ENCODE measurements around the gene IFT22. TPM values are rescaled to one million over a fixed set of nuclear protein-coding genes. Genes with fewer than 3 reads are reported as not detected.

IFT22 gene
- total RNA-seq, 1 experiment from 2014 or later: 17.4 TPM

DNA sequence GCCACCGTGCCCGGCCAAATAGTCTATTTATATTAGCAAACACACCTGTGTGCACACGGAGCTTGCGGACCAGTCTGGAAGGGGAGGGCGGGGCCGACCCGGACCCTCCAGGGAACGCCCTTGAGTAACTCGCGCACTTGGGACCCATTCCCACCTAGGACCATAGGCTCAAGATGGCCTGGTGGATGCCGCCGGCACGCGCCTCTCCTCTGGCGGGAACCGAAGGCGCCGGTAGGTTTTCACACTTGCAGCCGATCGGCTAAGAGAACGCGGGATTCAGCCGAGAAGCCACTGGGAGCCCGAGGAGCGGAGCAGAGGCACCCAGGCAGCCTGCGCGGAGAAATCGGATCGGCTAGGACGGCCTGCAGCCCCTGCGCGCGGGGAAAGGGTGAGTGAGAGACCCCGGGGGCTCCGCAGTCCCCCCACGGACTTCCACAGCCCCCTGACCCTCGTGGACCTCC is 18.9 kb downstream of the IFT22 start:
- Mint-ChIP-seq H3K4me3 (ENCODE audit: unreplicated experiment) (no peak overlapping the region), H3K36me3 (ENCODE audit: insufficient read depth, unreplicated experiment) (peaks cover 8% of the 10 kb centered on the region), H3K4me1 (ENCODE audit: low read depth, unreplicated experiment) (no peaks in the 10 kb centered on the region), H3K27ac (ENCODE audit: unreplicated experiment) (no peak overlapping the region), H3K9me3 (ENCODE audit: unreplicated experiment) (no peaks in the 10 kb centered on the region), H3K27me3 (ENCODE audit: insufficient read depth, unreplicated experiment) (no peaks in the 10 kb centered on the region)
- H3K9me3 ChIP-seq: peaks cover 15% of the 10 kb centered on the region
- DNase-seq: no peak
- BruUV-seq (replicated peaks): no TSS peak
- H3K36me3 ChIP-seq (ENCODE audit: control insufficient read depth, insufficient read depth, low read length): no peaks in the 10 kb centered on the region
- no peaks in the 10 kb centered on the region for H3K4me1 ChIP-seq
- ChIA-PET CTCF (no interaction called here), POLR2A (no interaction called here)
- no peak overlapping the region for H3K4me3 ChIP-seq (ENCODE audit: low read depth, low read length)
- no peaks in the 10 kb centered on the region for H3K27me3 ChIP-seq (replicated peaks; ENCODE audit: control insufficient read depth, insufficient read depth, low read length)
- TF ChIP-seq, protein P1, sequence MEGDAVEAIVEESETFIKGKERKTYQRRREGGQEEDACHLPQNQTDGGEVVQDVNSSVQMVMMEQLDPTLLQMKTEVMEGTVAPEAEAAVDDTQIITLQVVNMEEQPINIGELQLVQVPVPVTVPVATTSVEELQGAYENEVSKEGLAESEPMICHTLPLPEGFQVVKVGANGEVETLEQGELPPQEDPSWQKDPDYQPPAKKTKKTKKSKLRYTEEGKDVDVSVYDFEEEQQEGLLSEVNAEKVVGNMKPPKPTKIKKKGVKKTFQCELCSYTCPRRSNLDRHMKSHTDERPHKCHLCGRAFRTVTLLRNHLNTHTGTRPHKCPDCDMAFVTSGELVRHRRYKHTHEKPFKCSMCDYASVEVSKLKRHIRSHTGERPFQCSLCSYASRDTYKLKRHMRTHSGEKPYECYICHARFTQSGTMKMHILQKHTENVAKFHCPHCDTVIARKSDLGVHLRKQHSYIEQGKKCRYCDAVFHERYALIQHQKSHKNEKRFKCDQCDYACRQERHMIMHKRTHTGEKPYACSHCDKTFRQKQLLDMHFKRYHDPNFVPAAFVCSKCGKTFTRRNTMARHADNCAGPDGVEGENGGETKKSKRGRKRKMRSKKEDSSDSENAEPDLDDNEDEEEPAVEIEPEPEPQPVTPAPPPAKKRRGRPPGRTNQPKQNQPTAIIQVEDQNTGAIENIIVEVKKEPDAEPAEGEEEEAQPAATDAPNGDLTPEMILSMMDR (IDR thresholded peaks at IDR 0.05; ENCODE audit: insufficient read depth in 1 of 2, low read depth in 1 of 2, low read length in 1 of 2, severe bottlenecking in 1 of 2, unreplicated experiment in 1 of 2): no peak
- intact Hi-C loops (cut with micrococcal nuclease; ENCODE audit: unreplicated experiment): no loop called here

DNA sequence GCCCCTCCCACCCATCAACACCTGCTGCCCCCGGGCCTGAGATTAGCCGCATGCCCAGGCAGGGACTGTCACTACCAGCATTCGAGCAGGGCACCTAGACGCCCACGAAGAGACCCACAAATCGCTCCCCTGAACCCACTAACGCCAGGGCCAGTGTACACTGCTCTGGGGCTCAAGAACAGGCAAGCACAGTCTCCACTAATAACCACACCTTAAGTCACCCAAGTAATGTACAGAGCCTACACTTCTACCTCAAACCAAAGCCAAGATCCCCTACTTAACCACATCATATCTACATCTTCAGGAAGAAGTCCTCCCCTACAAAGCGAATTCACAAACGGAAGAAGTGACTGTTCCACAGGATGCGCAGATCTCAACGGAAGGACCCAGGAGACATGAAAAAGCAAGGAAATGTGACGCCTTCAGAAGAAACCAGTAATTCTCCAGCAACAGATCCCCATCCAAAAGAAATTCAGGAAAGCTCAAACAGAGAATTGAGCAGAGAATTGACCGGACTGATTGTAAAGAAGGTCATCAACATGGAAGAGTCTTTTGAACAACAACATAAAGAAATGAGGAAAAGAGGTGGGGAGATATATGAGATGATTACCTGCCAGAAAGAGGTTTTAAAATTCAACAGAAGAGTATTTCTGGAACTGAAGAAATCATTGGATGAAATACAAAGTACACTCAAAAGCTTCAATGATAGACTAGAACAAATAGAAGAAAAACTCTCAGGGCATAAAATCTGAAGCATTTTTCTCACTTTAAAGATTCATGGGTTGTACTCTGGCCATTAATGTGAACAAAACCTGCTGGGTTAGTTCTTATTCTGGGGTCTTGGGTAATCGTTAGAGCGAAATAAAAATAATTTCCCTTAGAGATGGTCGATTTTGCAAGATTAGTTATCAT is 20.9 kb downstream of the IFT22 start:
- ChIA-PET CTCF (interaction anchor here (0.6 kb wide), 1 partner anchor 26 kb away, joined by 3 read pairs; no protein-coding TSS in a partner anchor), POLR2A (no interaction called here)
- no peaks in the 10 kb centered on the region for H3K9me3 Mint-ChIP-seq (ENCODE audit: unreplicated experiment)
- H3K4me1 ChIP-seq: no peaks in the 10 kb centered on the region
- no peaks in the 10 kb centered on the region for H3K27me3 Mint-ChIP-seq (ENCODE audit: insufficient read depth, unreplicated experiment)
- H3K4me1 Mint-ChIP-seq (ENCODE audit: low read depth, unreplicated experiment): no peaks in the 10 kb centered on the region
- no peak overlapping the region for H3K27ac Mint-ChIP-seq (ENCODE audit: unreplicated experiment)
- H3K36me3 Mint-ChIP-seq (ENCODE audit: insufficient read depth, unreplicated experiment): peaks cover under 1% of the 10 kb centered on the region
- TF ChIP-seq, protein P1 (IDR thresholded peaks at IDR 0.05; ENCODE audit: insufficient read depth in 1 of 2, low read depth in 1 of 2, low read length in 1 of 2, severe bottlenecking in 1 of 2, unreplicated experiment in 1 of 2): no peak
- no peak overlapping the region for H3K4me3 Mint-ChIP-seq (ENCODE audit: unreplicated experiment)
- peaks cover 15% of the 10 kb centered on the region for H3K9me3 ChIP-seq
- no peak overlapping the region for H3K4me3 ChIP-seq (ENCODE audit: low read depth, low read length)
- no peaks in the 10 kb centered on the region for H3K27me3 ChIP-seq (replicated peaks; ENCODE audit: control insufficient read depth, insufficient read depth, low read length)
- no peak for DNase-seq
- intact Hi-C loops (cut with micrococcal nuclease; ENCODE audit: unreplicated experiment): no loop called here
- no peaks in the 10 kb centered on the region for H3K36me3 ChIP-seq (ENCODE audit: control insufficient read depth, insufficient read depth, low read length)
- BruUV-seq (replicated peaks): no TSS peak

DNA sequence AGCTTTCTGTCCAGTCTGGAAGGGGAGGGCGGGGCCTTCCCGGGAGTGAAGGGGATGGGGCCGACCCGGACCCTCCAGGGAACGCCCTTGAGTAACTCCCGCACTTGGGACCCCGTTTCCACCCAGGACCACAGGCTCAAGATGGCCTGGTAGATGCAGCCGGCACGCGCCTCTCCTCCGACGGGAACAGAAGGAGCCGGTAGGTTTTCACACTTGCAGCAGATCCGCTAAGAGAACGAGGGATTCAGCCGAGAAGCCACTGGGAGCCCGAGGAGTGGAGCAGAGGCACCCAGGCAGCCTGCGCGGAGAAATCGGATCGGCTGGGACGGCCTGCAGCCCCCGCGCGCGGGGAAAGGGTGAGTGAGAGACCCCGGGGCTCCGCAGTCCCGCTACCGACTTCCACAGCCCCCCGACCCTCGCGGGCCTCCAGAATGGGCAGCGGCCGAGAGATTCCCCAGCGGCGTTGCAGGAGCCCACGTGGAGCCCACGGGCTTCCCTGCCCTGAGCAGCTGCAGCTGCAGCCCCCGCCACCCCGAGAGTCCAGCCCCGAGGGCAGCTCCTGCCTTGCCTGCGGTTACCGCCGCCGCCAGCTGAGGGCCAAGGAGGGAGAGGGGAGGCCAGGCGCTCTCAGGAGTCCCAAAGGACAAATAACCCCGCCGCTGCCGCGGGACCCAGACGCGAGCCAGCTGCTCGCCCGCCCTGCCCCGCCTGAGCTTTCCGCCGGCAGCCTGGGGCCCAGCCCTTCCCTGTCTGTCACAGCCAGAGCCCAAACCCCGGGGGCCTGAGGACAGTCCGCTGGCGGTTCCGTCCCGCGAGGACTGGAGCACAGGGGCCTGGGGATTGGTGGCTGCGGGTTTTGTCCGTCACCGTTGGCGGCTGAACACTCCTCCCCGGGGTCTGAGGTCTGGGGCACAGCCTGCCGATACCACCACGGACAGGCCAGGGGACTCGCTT is 21.8 kb downstream of the IFT22 start:
- no peak overlapping the region for H3K27ac Mint-ChIP-seq (ENCODE audit: unreplicated experiment)
- no peak for DNase-seq
- Histone ChIP-seq H3K36me3 (ENCODE audit: control insufficient read depth, insufficient read depth, low read length) (no peaks in the 10 kb centered on the region), H3K27me3 (replicated peaks; ENCODE audit: control insufficient read depth, insufficient read depth, low read length) (no peaks in the 10 kb centered on the region), H3K9me3 (peaks cover 15% of the 10 kb centered on the region), H3K4me3 (ENCODE audit: low read depth, low read length) (no peak overlapping the region), H3K4me1 (no peaks in the 10 kb centered on the region)
- no peaks in the 10 kb centered on the region for H3K36me3 Mint-ChIP-seq (ENCODE audit: insufficient read depth, unreplicated experiment)
- H3K4me1 Mint-ChIP-seq (ENCODE audit: low read depth, unreplicated experiment): no peaks in the 10 kb centered on the region
- H3K27me3 Mint-ChIP-seq (ENCODE audit: insufficient read depth, unreplicated experiment): no peaks in the 10 kb centered on the region
- no peaks in the 10 kb centered on the region for H3K9me3 Mint-ChIP-seq (ENCODE audit: unreplicated experiment)
- intact Hi-C loops (cut with micrococcal nuclease; ENCODE audit: unreplicated experiment): no loop called here
- H3K4me3 Mint-ChIP-seq (ENCODE audit: unreplicated experiment): peak overlapping the region; percentile 51
- TF ChIP-seq, protein P1 (IDR thresholded peaks at IDR 0.05; ENCODE audit: insufficient read depth in 1 of 2, low read depth in 1 of 2, low read length in 1 of 2, severe bottlenecking in 1 of 2, unreplicated experiment in 1 of 2): no peak
- no TSS peak for BruUV-seq (replicated peaks)
- POLR2A ChIA-PET: no interaction called here
- CTCF ChIA-PET: no interaction called here
